Natural killer cell (primary cell): Measurements from ENCODE around the gene WFIKKN1. TPM values are rescaled to one million over a fixed set of nuclear protein-coding genes. Genes with fewer than 3 reads are reported as not detected.

Source experiments
- ATAC-seq, 3 donors: fragments of 150-1000 bp in 2 of 3; fragments of 200-7000 bp in 1 of 3; cut with Tn5 transposase; 1 replicate in 1 of 3; 2 replicates in 2 of 3; pipeline ENCODE4 v1.10.0; 2021; ENCODE audit warnings: mild to moderate bottlenecking in 2 of 3, moderate library complexity in 2 of 3
- DNase-seq, 2 donors: peaks; one replicate each; pipeline versions ENCODE4 v3.0.0 to v3.0.0-alpha.2; 2013 to 2021; ENCODE audit warnings: mixed read lengths in 1 of 2
- H3K27ac ChIP-seq: one replicate; pipeline ENCODE4 v1.5.1; 2013; ENCODE audit warnings: mild to moderate bottlenecking, low read length
- H3K27me3 ChIP-seq: one replicate; pipeline ENCODE4 v1.6.1; 2013; ENCODE audit warnings: low read length; ENCODE audit not compliant: control insufficient read depth, insufficient read depth
- H3K36me3 ChIP-seq: one replicate; pipeline ENCODE4 v1.6.1; 2013; ENCODE audit warnings: low read length; ENCODE audit not compliant: control insufficient read depth, insufficient read depth
- H3K4me1 ChIP-seq: one replicate; pipeline ENCODE4 v1.6.1; 2013; ENCODE audit warnings: low read length; ENCODE audit not compliant: control insufficient read depth, insufficient read depth
- H3K4me3 ChIP-seq: one replicate; pipeline ENCODE4 v1.5.1; 2013; ENCODE audit warnings: low read length
- H3K9me3 ChIP-seq: one replicate; pipeline ENCODE4 v1.6.1; 2013; ENCODE audit warnings: low read length; ENCODE audit not compliant: control insufficient read depth, insufficient read depth
- H3K27ac Mint-ChIP-seq, 2 donors: one replicate each; pipeline ENCODE4 v1.8.0; 2022; ENCODE audit warnings: mild to moderate bottlenecking in 2 of 2, mixed read lengths in 2 of 2, moderate library complexity in 1 of 2
- H3K27me3 Mint-ChIP-seq, 2 donors: one replicate each; pipeline ENCODE4 v1.8.0; 2022; ENCODE audit warnings: low read depth in 2 of 2, mixed read lengths in 2 of 2
- H3K36me3 Mint-ChIP-seq: one replicate; pipeline ENCODE4 v1.8.0; 2022; ENCODE audit warnings: mixed read lengths
- H3K4me1 Mint-ChIP-seq, 2 donors: one replicate each; pipeline ENCODE4 v1.8.0; 2022; ENCODE audit warnings: mixed read lengths in 2 of 2
- H3K4me3 Mint-ChIP-seq: one replicate; pipeline ENCODE4 v1.8.0; 2022; ENCODE audit warnings: mild to moderate bottlenecking, moderate library complexity, mixed read lengths
- H3K9me3 Mint-ChIP-seq, 2 donors: one replicate each; pipeline ENCODE4 v1.8.0; 2022; ENCODE audit warnings: mixed read lengths in 2 of 2
- CTCF ChIP-seq: fragments of 200-600 bp; IDR thresholded peaks from one replicate; pipeline ENCODE4 v1.8.0; 2022; ENCODE audit warnings: antibody characterized with exemption
- WGBS: methylation state at CpG from one replicate; pipeline ENCODE4 v1.1.7; 2013; ENCODE audit warnings: missing lambda C conversion rate; ENCODE audit not compliant: insufficient coverage; 5-methylcytosine and 5-hydroxymethylcytosine counted together
- intact Hi-C: fragments of 100-400 bp; cut with micrococcal nuclease; formaldehyde crosslinking; loops from one replicate; pipeline ENCODE4 v1.14.2; 2022
- total RNA-seq, 4 donors: library from RNA; stranded (reverse); fragments of 120-200 nt in 1 of 4; gene quantifications; one replicate each; pipeline versions ENCODE4 v1.2.3 to v1.2.4, GENCODE V29; 2013 to 2022

Gene WFIKKN1
- total RNA-seq, 3 donors from 2014 or later (not counting 1 experiment from before 2014, with no cell fraction given), result 0.60 to 1.7 (median 0.75) TPM

- no peak for DNase-seq
- Histone ChIP-seq H3K27ac (no peak overlapping the region), H3K27me3 (no peaks in the 10 kb centered on the region), H3K9me3 (no peaks in the 10 kb centered on the region), H3K4me1 (no peaks in the 10 kb centered on the region), H3K36me3 (peaks cover 4% of the 10 kb centered on the region), H3K4me3 (no peak overlapping the region)
- ATAC-seq, result no peak
- no peak overlapping the region for H3K27ac Mint-ChIP-seq
- intact Hi-C loops, result no loop called here
- WGBS, result 95% methylated on average over 21 of the region's 21 CpGs
- no peak for TF ChIP-seq CTCF
- H3K27me3 Mint-ChIP-seq, result no peaks in the 10 kb centered on the region
- H3K4me1 Mint-ChIP-seq, result peaks cover 0 to 5% of the 10 kb centered on the region in 2 donors
- H3K9me3 Mint-ChIP-seq, result no peaks in the 10 kb centered on the region
- H3K4me3 Mint-ChIP-seq, result no peak overlapping the region
- no peaks in the 10 kb centered on the region for H3K36me3 Mint-ChIP-seq
These were observed 9.2 kb upstream of the WFIKKN1 start for GRCh38 chr16:621526-622105.

GRCh38 chr16:622920-623280 is 7.9 kb upstream of the WFIKKN1 start:
- no peaks in the 10 kb centered on the region for H3K36me3 Mint-ChIP-seq
- no peak for TF ChIP-seq CTCF
- H3K4me1 Mint-ChIP-seq, result peaks cover 0 to 5% of the 10 kb centered on the region in 2 donors
- H3K27ac Mint-ChIP-seq, result no peak overlapping the region
- H3K4me3 Mint-ChIP-seq, result no peak overlapping the region
- no peaks in the 10 kb centered on the region for H3K27me3 Mint-ChIP-seq
- Histone ChIP-seq H3K9me3 (no peaks in the 10 kb centered on the region), H3K4me3 (no peak overlapping the region), H3K4me1 (no peaks in the 10 kb centered on the region), H3K36me3 (peaks cover 4% of the 10 kb centered on the region), H3K27ac (no peak overlapping the region), H3K27me3 (no peaks in the 10 kb centered on the region)
- H3K9me3 Mint-ChIP-seq, result no peaks in the 10 kb centered on the region
- ATAC-seq (no peak), DNase-seq (no peak)
- WGBS, result 96% methylated on average over 17 of the region's 17 CpGs
- intact Hi-C loops, result no loop called here

GRCh38 chr16:624526-625070 is 6.2 kb upstream of the WFIKKN1 start:
- H3K4me3 ChIP-seq, result no peak overlapping the region
- no peaks in the 10 kb centered on the region for H3K9me3 Mint-ChIP-seq
- no peak overlapping the region for H3K27ac Mint-ChIP-seq
- H3K4me1 ChIP-seq, result no peaks in the 10 kb centered on the region
- no peaks in the 10 kb centered on the region for H3K4me1 Mint-ChIP-seq
- no peaks in the 10 kb centered on the region for H3K36me3 Mint-ChIP-seq
- whole genome bisulfite sequencing, result 93% methylated on average over 10 of the region's 10 CpGs
- H3K36me3 ChIP-seq, result peaks cover 9% of the 10 kb centered on the region
- intact Hi-C loops, result no loop called here
- no peaks in the 10 kb centered on the region for H3K9me3 ChIP-seq
- TF ChIP-seq CTCF, result no peak
- H3K27ac ChIP-seq, result no peak overlapping the region
- no peak for DNase-seq
- no peak for ATAC-seq
- no peak overlapping the region for H3K4me3 Mint-ChIP-seq
- no peaks in the 10 kb centered on the region for H3K27me3 ChIP-seq
- H3K27me3 Mint-ChIP-seq, result no peaks in the 10 kb centered on the region
